Measurements from ENCODE around the gene RNF121.

The RNF121 gene

DNA sequence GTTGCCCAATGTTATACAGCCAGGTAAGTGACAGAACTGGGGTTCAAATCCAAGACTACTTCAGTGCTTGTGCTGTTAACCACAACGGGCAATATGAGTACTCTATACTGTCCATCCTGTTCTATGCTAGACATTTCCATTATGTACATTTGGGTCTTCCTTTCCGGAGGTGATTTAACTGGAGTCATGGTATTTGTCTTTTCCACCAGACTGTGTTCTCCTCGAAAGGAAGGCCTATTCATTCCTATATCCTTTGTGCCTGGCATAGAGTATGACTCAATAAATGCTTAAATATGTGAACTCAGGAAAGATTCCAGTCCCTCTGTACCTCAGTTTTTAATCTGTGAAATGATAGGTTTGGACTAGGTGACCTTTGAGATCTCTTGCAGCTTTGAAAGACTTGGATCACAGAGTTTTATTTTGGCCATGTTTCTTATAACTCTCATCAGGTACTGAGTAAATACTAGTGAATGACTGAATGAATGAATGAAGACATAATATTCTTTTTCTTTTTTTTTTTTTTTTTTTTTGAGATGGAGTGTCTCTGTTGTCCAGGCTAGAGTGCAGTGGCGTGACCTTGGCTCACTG, 6.6 kb downstream of the RNF121 start:
- no peak for FAIRE-seq

DNA sequence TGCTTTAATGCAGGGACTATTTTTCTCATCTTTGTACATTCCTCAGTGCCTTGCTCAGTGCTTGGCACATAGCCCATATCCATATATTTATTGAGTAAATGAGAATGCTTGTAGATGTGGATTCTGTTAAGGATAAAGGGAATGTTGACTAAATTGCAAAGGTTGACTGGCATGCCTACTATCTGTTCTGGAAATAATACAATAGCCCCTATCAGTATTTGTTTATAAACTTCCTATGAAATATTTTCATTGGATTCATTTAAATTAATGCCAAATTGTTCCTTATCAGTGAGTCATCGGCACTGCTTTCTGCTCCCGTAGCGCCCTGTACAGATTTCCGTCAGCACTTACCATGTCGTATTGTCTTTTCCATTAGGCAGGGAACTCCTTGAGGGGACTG, 8.0 kb downstream of the RNF121 start:
- FAIRE-seq: no peak

DNA sequence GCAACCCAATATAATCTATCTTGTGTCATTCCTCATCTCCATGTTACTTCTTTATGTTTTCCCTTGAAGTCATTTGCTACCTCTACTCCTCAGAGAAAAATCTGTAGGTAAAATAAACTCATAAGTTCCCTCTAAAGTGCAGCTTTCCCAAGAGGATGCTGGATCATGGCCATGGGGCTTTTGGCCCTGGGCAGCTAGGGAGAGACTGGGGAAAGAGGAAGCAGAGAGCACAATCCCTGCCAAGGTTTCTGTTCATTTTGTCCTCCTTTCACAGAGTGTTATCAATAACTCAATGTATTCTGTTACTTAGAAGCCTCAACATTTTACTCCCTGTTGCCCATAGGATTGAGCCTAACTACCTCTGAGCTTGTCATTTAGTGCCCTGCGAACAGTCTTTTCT, 9.0 kb downstream of the RNF121 start:
- FAIRE-seq: no peak

DNA sequence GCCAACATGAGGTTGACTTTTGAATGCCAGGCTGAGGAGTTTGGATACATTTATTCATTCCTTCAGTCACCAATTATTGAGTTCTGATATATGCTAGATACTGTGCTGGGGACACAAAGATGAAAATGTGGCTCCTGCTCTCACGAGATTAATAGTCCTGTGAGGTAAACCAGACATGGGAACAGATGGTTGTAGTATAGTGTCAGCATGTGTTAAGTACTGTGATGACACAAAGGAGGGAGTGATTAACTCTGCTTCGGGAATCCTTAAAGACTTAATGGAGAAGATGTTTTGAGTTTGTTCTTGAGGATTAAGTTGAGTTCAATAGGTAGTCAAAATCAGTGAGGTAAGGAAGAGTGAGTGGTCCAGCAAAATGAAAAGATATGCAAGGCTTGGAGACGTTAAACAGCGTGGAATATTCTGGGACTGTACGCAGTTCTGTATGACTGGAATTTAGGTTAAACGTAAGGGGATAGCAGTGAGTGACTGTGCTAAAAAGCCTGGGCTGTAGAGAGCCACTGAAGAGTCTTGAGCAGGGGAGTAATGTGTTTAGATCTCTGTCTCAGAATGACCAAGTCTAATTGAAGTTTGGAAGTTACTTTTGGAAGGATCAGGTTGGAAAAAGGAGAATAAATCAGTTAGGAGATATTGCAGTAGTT, 11.8 kb downstream of the RNF121 start:
- no peak for FAIRE-seq

DNA sequence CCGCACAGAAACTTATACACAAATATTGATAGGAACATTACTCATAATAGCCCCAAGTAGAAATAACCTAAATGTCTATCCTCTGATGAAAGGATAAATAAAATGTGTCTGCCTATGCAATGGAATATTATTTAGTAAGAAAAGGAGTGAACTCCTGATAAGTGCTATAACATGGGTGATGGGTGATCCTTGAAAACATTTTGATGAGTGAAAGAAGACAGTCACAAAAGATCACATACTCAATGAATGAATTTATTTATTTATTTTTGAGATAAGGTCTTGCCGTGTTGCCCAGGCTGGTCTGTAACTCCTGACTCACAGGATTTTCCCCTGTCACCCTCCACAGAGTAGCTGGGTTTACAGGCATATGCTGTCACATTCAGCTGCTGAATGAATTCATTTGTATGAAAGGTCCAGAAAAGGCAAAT, 17.3 kb downstream of the RNF121 start:
- no peak for FAIRE-seq

DNA sequence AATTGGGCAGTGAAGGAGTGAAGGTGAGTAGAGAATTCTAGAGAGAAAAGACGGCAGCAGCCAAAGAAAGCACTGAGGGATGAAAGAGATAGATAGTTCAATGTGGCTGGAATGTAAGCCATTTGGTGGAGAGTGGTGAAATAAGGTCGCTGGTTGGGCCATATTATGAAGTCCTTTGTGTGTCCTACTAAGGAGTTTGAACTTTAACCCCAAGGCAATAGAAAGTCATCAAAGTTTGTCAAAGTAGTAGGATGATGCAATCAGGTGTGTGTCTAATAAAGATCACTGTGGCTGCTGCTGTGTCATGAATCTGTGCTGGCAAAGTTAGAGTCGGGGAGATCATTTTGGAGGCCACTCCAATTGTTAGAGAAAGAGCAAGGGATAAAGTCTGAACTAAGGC, 18.7 kb downstream of the RNF121 start:
- no peak for FAIRE-seq

DNA sequence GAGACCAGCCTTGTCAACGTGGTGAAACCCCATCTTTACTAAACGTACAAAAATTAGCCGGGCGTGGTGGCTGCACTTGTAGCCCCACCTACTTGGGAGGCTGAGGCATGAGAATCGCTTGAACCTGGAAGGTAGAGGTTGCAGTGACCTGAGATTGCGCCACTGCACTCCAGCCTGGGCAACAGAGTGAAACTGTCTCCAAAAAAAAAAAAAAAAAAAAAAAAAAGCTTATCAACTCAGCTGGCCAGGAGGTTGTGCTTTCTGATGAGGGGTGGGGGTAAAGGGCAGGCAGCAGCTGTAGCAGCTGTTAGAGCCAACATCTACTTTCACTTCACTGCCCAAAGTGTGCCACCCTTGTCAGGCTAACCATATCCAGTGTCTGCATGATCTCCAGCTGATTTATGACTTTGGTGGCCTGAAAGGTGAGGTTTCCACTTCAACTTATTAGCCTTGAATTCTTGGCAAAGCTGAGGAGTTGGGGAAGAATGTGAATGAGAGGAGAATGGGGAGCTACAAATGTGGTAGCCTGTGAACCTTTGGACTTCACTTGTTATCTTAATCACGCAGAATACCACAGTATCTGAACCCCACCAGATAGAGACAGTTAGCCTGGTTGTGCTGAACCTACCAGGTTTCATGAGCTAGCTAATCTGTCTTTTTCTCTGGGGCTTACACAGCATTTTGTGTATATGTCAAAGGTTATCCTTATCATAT, 19.6 kb downstream of the RNF121 start:
- no peak for FAIRE-seq

DNA sequence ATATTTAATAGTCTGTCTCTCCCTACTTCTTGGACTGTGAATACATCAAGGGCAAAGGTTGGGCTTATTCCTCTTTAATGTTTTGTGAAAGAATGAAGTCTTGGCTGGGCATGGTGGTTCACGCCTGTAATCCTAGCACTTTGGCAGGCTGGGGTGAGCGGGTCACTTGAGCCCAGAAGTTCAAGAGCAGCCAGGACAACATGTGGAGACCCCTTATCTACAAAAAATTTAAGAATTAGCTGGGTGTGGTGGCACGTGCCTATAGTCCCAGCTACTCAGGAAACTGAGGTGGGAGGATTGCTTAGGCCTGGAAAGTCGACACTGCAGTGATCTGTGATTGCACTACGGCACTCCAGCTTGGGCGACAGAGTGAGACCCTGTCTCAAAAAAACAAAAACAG, 20.2 kb downstream of the RNF121 start:
- no peak for FAIRE-seq

DNA sequence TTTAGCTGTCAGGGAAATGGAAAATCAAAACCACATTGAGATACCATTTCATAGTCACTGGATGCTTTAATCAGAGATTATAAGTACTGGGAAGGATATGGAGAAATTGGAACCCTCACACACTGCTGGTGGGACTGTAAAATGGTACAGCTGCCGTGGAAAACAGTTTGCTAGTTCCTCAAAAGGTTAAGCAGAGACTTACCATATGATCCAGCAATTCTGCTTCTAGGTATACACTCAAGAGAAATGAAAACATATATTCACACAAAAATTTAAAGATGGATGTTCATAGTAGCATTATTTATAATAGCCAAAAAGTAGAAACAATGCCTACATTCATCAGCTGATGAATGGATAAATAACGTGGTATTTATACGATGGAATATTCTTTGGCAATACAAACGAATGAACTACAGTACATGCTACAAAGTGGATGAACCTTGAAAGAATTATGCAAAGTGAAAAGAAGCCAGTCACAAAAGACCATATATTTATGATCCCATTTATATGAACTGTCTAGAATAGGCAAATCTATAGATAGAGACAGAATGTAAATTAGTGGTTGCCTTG, 23.0 kb downstream of the RNF121 start:
- no peak for FAIRE-seq

DNA sequence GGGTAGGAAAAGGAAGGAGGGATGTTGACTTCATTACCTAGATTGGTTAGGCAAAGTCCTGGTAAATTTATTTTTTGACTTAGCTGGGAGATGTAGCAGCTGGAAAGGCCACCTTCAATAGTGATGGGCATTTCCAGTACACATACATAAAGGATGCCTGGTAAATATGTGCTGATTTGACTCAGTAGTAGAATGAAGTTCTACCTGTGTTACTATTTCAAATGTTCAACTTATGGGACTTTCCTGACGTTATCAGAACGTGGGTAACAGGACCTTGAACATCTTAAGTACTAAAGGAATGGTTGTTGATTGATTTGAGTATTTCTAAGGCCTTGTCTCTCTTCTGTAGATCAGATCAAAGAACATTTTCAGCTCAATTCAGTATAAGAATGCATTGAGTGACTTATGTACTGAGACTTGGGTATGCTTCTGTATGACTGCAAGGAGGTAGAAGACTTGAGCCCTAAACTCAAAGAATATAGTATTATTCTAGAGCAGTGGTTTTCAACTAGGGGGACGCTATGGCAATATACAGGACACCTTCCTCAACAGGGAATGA, 27.1 kb downstream of the RNF121 start:
- no peak for FAIRE-seq

DNA sequence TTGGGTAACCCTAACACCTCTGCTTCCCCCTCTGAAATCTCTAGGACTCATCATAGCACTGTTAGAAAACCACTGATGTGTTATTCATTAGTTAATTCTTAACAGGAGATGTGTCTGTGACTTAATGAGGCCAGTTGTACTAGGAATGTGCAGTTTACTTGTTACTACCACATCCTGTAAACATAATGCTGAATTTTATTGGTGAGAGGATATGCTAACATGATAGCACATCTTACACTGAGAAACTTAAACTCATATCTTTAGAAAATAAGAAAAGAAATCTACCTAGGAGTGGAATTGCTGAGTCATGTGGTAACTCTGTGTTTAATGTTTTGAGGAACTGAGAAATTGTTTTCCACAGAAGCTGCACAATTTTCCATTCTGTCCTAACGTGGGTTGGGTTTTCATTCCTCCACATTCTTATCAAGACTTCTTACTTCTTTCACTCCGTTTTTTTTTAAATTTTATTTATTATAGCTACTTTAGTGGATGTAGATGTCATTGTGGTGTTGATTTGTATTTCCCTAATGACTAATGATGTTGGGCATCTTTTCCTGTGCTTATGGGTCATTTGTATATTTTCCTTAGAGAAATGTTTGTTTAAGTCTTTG, 33.7 kb downstream of the RNF121 start:
- no peak for FAIRE-seq

DNA sequence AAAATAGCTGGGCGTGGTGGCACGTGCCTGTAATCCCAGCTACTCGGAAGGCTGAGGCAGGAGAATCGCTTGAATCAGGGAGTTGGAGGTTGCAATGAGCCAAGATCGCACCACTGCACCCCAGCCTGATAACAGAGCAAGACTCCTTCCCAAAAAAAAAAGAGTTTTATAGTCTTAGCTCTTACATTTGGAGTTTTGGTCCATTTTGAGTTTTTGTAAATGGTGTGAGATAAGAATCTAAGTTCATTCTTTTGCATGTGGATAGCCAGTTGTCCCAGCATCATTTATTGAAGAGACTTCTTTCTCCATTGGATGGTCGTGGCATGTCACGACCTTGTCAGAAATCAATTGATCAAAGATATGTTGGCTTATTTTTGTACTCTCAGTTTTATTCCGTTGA, 34.6 kb downstream of the RNF121 start:
- no peak for FAIRE-seq

DNA sequence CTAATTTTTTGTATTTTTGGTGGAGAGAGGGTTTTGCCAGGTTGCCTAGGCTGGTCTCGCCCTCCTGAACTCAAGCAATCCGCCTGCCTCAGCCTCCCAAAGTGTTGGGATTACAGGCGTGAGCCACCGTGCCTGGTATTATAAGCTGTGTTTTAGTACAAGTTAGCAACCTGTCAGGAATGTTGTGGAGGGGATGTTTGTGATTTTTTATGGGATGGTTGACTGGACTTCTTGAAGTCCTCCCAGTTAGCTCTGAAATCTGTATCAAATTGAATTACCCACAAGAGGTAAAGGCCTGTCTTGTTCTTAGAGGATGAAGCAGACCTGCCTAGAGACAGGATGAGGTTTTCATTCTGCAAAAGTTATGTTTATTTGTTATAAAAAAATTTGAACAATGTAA, 35.8 kb downstream of the RNF121 start:
- no peak for FAIRE-seq

DNA sequence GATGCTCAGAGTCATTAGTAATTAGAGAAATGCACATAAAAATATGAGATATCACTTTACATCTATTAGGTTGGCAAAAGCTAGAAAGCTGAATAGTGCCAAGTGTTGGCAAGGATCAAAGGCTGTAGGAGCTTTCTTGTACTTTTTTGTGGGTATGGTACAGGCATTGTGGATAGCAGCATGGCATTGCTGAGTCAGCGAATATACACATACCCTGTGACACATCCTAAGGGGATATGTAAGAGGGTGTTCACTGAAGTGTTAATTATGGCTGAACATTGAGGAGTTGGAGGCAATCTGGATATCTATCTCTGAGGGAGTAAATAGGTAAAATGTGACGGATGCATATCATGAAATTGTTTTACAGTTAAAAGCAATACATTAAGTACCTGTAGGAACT, 42.8 kb downstream of the RNF121 start:
- no peak for FAIRE-seq

DNA sequence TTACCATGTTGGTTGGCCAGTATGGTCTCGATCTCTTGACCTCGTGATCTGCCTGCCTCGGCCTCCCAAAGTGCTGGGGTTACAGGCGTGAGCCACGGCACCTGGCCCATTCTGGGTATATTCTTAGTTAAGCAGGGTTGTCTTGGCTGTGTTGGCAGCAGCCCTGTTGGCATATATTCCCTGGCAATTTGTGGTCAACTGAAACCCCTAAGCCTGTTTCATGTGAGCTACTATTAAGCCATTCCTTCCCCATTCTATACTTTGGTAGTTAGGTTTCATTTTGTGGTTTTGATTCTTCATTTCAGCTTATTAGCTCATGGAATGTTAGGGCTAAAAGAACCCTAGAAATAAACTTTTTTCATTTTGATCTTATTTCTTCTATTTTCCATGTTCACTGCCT, 47.7 kb downstream of the RNF121 start:
- no peak for FAIRE-seq

DNA sequence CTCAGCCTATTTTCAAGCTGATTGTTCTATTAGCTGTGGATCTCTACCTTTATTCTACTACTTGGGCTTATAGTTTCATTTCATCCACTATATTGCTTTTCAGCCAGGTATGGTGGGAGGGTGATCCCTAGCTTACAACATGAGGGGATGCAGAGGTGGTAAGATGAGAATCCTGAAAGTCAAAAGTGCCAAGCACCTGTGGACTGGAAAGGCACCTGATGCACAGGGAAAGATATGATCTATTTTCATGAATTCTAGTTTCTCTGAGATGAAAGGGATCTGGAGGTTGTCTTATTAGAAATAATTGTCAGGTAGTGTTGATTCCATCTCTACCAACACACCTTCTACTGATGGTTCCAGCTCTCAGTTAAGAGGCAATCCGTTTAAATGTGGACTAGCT, 48.2 kb downstream of the RNF121 start:
- no peak for FAIRE-seq

DNA sequence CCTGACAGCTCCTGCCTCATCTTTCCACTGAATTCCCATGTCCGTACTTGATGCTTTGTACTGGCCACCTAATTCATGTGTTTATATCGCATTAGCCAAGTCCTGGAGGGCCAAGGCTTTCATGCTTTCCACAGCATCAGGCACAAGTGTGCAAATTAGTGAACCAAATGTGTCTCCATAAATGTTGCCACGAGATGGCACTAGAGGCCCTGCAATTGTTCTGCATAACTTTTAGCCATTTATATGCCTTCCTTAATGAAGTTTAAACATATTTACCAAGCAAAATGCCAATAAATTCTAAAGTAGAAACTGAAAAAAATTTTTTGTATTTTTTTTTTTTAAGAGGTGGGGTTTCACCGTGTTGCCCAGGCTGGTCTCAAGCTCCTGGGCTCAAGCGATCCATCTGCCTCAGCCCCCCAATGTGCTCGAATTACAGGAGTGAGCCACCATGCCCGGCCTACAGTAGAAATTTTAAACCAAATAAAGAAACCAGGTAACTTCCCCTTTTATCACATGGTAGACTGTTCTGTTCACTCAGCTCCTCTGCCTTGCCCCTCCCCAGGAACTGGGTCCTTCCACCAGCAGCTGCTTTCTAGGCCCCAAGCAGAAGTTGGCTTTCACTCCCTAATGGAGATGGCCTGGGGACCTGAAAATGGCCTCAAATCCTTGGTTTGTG, 49.0 kb downstream of the RNF121 start:
- FAIRE-seq: peak; percentile 74

DNA sequence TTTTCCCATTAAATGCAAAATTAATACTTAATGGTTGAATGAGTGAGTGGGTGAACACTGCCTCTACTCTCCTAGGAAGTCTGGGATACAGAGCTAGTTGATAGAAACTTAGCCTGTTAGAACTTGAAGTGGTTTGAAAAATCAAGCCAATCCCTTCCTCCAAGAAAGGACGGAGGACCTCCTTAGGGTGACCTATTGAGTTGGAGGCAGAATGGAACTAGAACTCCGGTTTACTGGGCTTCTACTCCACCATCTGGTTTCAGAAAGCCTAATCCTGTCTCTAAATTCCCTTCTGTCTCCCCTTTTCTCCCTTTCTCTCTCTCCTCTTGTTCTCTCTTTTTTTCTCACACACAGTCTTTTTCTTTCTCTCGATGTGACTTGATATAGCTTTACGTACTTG, 50.2 kb downstream of the RNF121 start:
- FAIRE-seq: no peak

DNA sequence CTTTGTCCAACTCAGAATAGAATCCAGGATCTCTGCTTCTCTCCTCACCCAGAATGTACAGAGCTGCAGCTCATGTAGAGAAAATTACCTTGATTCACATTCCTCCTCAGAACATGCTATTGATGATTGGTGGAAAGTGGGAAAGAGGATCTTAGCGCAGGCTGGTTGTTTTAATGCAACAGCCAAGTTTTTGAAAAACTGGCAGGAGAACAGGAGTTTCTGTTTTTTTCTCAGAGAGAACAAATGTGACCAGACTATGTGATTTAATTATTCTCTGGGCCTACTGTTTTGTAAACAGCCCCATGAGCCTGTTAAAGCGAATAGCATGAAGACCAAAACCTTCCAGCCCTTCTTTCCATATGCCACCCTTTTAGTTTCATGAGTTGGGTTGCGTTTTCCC, 50.8 kb downstream of the RNF121 start:
- no peak for FAIRE-seq

DNA sequence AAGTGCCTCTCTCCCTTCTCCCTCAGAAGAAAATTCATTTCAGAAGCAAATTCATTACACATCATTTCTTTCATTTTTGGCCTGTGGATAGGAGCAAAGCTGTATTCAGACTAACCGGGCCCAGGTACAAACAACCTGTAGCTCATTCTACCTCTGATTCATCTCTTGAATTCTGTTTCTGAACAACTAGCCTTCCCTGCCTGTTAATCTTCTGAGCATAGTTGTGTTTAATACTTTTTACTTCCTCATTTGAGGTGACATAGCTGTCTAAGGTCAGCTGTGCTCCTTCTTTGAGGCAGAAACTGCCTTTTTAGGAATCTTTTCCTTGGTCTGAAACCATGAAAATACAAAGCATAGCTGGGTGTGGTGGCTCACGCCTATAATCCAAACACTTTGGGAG, 57.3 kb downstream of the RNF121 start:
- FAIRE-seq: no peak

DNA sequence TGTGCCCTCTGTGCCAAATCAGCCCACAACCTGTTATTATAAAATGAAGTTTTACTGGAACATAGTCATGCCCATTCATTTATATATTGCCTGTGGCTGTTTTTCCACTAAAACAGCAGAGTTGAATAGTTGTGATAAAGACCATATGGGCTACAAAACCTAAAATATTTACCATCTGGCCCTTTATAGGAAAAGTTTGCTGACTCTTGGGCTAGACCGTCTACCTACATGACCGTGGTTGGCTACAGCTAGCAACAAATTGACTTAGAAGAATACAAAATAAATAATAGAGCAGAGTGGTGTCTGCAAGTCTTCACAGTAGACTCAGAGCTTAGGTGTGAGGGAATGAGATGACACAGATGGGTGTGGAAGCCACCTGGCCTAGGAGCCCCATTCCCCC, 58.7 kb downstream of the RNF121 start:
- no peak for FAIRE-seq

DNA sequence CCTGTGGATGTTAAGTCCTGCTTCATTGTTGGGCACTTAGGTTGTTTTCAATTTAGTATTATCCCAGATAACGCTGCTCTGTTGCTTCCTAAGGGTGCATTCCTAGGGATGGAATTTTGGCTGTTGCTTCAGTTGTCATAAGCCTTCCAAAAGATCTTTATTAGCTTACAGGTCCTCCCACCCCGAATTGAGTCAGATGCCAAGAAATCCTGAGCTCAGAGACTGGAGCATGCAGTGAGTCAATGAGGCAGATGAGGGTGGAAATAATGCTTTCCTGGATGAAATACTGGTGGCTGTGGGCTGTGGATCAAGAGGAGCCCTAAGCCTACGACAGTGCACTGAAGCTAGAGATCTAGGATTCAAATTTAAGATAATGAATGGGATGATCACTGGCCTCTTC, 59.2 kb downstream of the RNF121 start:
- FAIRE-seq: no peak

DNA sequence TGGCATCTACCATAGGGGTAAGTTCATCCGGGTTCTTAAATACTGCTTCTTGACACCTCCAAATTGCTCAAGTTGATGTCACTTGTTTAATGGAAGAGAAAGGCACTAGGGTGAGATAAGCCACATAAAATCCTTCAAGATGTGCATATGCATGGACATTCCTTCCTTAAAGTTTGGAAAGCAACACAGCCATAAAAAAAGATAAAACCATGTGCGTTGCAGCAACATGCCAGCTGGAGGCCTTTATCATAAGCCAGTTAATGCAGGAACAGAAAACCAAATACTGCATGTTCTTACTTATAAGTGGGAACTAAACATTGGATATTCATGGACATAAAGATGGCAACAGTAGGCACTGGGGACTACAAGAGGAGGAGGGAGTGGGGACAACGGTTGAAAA, 61.9 kb downstream of the RNF121 start:
- no peak for FAIRE-seq
